Thyroid gland (tissue), 4 donors: Measurements from ENCODE around the gene PLXDC2.

Experiments used
- POLR2A ChIP-seq, 2 donors: fragments of 450-650 bp; IDR thresholded peaks; one replicate each; pipeline ENCODE4 v1.6.1; 2017; ENCODE audit warnings: antibody characterized with exemption in 2 of 2, mild to moderate bottlenecking in 2 of 2, moderate library complexity in 1 of 2
- TF ChIP-seq, protein P1 (sequence below), 6 experiments: fragments of 200-600 bp in 3 of 6; fragments of 450-650 bp in 3 of 6; sonication (generic) in 3 of 6; IDR thresholded peaks; one replicate each; pipeline ENCODE4 v1.5.1; 2016 to 2019; ENCODE audit warnings: antibody characterized with exemption in 6 of 6, mild to moderate bottlenecking in 2 of 6, inconsistent platforms in 1 of 6, moderate library complexity in 1 of 6

- TF ChIP-seq, protein P1, sequence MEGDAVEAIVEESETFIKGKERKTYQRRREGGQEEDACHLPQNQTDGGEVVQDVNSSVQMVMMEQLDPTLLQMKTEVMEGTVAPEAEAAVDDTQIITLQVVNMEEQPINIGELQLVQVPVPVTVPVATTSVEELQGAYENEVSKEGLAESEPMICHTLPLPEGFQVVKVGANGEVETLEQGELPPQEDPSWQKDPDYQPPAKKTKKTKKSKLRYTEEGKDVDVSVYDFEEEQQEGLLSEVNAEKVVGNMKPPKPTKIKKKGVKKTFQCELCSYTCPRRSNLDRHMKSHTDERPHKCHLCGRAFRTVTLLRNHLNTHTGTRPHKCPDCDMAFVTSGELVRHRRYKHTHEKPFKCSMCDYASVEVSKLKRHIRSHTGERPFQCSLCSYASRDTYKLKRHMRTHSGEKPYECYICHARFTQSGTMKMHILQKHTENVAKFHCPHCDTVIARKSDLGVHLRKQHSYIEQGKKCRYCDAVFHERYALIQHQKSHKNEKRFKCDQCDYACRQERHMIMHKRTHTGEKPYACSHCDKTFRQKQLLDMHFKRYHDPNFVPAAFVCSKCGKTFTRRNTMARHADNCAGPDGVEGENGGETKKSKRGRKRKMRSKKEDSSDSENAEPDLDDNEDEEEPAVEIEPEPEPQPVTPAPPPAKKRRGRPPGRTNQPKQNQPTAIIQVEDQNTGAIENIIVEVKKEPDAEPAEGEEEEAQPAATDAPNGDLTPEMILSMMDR (IDR thresholded peaks at IDR 0.05), result no peak
- TF ChIP-seq POLR2A (IDR thresholded peaks at IDR 0.05), result no peak
Measured at GRCh38 chr10:20105931-20106330, 289.7 kb downstream of the PLXDC2 start.
